ENCODE measurements around the gene RTP2.

- TF ChIP-seq, protein P1, sequence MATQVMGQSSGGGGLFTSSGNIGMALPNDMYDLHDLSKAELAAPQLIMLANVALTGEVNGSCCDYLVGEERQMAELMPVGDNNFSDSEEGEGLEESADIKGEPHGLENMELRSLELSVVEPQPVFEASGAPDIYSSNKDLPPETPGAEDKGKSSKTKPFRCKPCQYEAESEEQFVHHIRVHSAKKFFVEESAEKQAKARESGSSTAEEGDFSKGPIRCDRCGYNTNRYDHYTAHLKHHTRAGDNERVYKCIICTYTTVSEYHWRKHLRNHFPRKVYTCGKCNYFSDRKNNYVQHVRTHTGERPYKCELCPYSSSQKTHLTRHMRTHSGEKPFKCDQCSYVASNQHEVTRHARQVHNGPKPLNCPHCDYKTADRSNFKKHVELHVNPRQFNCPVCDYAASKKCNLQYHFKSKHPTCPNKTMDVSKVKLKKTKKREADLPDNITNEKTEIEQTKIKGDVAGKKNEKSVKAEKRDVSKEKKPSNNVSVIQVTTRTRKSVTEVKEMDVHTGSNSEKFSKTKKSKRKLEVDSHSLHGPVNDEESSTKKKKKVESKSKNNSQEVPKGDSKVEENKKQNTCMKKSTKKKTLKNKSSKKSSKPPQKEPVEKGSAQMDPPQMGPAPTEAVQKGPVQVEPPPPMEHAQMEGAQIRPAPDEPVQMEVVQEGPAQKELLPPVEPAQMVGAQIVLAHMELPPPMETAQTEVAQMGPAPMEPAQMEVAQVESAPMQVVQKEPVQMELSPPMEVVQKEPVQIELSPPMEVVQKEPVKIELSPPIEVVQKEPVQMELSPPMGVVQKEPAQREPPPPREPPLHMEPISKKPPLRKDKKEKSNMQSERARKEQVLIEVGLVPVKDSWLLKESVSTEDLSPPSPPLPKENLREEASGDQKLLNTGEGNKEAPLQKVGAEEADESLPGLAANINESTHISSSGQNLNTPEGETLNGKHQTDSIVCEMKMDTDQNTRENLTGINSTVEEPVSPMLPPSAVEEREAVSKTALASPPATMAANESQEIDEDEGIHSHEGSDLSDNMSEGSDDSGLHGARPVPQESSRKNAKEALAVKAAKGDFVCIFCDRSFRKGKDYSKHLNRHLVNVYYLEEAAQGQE (IDR thresholded peaks at IDR 0.05; ENCODE audit: unreplicated experiment), result no peak
- TF ChIP-seq EZH2 (IDR thresholded peaks at IDR 0.05; ENCODE audit: low read depth, unreplicated experiment) (no peak), EZH2phosphoT487 (IDR thresholded peaks at IDR 0.05; ENCODE audit: unreplicated experiment) (no peak), POLR2AphosphoS5 (IDR thresholded peaks at IDR 0.05; ENCODE audit: low read depth) (no peak), CREB1 (CRISPR knock-in tag; IDR thresholded peaks at IDR 0.05; ENCODE audit: low read depth) (no peak), ZNF331 (CRISPR knock-in tag; IDR thresholded peaks at IDR 0.05; ENCODE audit: low read depth) (no peak), ZNF114 (CRISPR knock-in tag; IDR thresholded peaks at IDR 0.05) (no peak), JUNB (IDR thresholded peaks at IDR 0.05; ENCODE audit: unreplicated experiment) (no peak)
- TF ChIP-seq, protein P2, sequence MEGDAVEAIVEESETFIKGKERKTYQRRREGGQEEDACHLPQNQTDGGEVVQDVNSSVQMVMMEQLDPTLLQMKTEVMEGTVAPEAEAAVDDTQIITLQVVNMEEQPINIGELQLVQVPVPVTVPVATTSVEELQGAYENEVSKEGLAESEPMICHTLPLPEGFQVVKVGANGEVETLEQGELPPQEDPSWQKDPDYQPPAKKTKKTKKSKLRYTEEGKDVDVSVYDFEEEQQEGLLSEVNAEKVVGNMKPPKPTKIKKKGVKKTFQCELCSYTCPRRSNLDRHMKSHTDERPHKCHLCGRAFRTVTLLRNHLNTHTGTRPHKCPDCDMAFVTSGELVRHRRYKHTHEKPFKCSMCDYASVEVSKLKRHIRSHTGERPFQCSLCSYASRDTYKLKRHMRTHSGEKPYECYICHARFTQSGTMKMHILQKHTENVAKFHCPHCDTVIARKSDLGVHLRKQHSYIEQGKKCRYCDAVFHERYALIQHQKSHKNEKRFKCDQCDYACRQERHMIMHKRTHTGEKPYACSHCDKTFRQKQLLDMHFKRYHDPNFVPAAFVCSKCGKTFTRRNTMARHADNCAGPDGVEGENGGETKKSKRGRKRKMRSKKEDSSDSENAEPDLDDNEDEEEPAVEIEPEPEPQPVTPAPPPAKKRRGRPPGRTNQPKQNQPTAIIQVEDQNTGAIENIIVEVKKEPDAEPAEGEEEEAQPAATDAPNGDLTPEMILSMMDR (conservative IDR thresholded peaks at IDR 0.05; ENCODE audit: low read depth in 2 of 2), result peak; percentile 84 to 100
- TF ChIP-seq, protein P3, sequence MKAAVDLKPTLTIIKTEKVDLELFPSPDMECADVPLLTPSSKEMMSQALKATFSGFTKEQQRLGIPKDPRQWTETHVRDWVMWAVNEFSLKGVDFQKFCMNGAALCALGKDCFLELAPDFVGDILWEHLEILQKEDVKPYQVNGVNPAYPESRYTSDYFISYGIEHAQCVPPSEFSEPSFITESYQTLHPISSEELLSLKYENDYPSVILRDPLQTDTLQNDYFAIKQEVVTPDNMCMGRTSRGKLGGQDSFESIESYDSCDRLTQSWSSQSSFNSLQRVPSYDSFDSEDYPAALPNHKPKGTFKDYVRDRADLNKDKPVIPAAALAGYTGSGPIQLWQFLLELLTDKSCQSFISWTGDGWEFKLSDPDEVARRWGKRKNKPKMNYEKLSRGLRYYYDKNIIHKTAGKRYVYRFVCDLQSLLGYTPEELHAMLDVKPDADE (IDR thresholded peaks at IDR 0.05), result no peak
These were observed 39.3 kb upstream of the RTP2 start for GRCh38 chr3:187741403-187742350.

All from GM23338 (cell line).